Ovary (tissue), 9 donors: Measurements from ENCODE around the gene MYO1E. TPM values are rescaled to one million over a fixed set of nuclear protein-coding genes. Genes with fewer than 3 reads are reported as not detected.

Experiments used
- DNase-seq, 5 donors: peaks; one replicate each; pipeline ENCODE4 v3.0.0-alpha.2; 2019 to 2020
- H3K27ac ChIP-seq, 2 donors: fragments of 200-600 bp; one replicate each; pipeline versions ENCODE4 v1.5.1 to v1.8.0; 2019 to 2022
- H3K27me3 ChIP-seq: fragments of 200-600 bp; one replicate; pipeline ENCODE4 v1.8.0; 2022
- H3K36me3 ChIP-seq: fragments of 200-600 bp; sonication (generic); one replicate; pipeline ENCODE4 v1.5.1; 2019
- H3K4me1 ChIP-seq: one replicate; pipeline ENCODE4 v1.8.1; 2013; ENCODE audit warnings: mild to moderate bottlenecking, moderate library complexity; ENCODE audit not compliant: insufficient read depth
- H3K4me3 ChIP-seq: fragments of 200-600 bp; sonication (generic); one replicate; pipeline ENCODE4 v1.5.1; 2017
- H3K9me3 ChIP-seq, 2 donors: fragments of 200-600 bp in 1 of 2; sonication (generic) in 1 of 2; one replicate each; pipeline versions ENCODE4 v1.5.1 to v1.8.1; 2013 to 2019; ENCODE audit warnings: mild to moderate bottlenecking in 1 of 2, moderate library complexity in 1 of 2
- CTCF ChIP-seq, 3 donors: fragments of 450-650 bp in 2 of 3; fragments of 200-600 bp in 1 of 3; IDR thresholded peaks; one replicate each; pipeline versions ENCODE4 v1.5.1 to v1.8.0; 2016 to 2022; ENCODE audit warnings: antibody characterized with exemption in 3 of 3, mild to moderate bottlenecking in 1 of 3
- EP300 ChIP-seq: sonication (generic); formaldehyde crosslinking; IDR thresholded peaks from one replicate; pipeline ENCODE4 v1.6.1; 2017; ENCODE audit warnings: antibody characterized with exemption
- POLR2A ChIP-seq: fragments of 450-650 bp; IDR thresholded peaks from one replicate; pipeline ENCODE4 v1.6.1; 2017; ENCODE audit warnings: antibody characterized with exemption, mild to moderate bottlenecking, moderate library complexity
- WGBS, 3 donors: extraction: QIAGEN DNeasy Blood & Tissue Kit in 1 of 3; methylation state at CpG; one replicate each; pipeline versions ENCODE4 v1.1.5 to v1.1.7; 2013 to 2017; 5-methylcytosine and 5-hydroxymethylcytosine counted together
- intact Hi-C, 4 donors: fragments of 100-400 bp; cut with DNase I; formaldehyde crosslinking; loops; one replicate each; pipeline versions ENCODE4 v1.11.0 to v1.15.1; 2022 to 2023
- polyA plus RNA-seq, 2 donors: library from polyadenylated mRNA; stranded (reverse); fragments of 200-250 nt in 1 of 2; fragments of 350-450 nt in 1 of 2; fragmentation: Illumina TruSeq in 1 of 2; extraction: RNeasy Lipid Tissue Mini Kit (QIAGEN cat#74804) in 1 of 2; gene quantifications; one replicate each; pipeline ENCODE4 v1.2.3, GENCODE V29; 2013 to 2014
- total RNA-seq, 7 donors: library from RNA; depleted of rRNA in 2 of 7; stranded (reverse); fragments of >200 nt in 2 of 7; fragmentation: NEBNext Ultra II Directional in 3 of 7; extraction: Animal tissue kit (Norgen Biotek cat#: 25700) in 3 of 7; gene quantifications; one replicate each; pipeline versions ENCODE4 v1.1.0 to v1.2.4, GENCODE V29; 2016 to 2023
- donor health status: DM: no; HTN: no; CAD: no; lungs with moderate emphysema.
- donor health status: DM: no; HTN: no; CAD: no.
- donor health status: Bipolar disorder and iron deficiency.
- donor health status: DM: yes; HTN: yes; CAD: no.
- donor health status: DM: no; HTN: no; CAD: no.
- donor health status: DM: yes; HTN: yes; CAD: no.

The MYO1E gene
- total and polyA plus RNA-seq, 9 donors, result 11.6 to 96.0 (median 44.8) TPM

GRCh38 chr15:59378855-59379254 is 6.2 kb upstream of the MYO1E start:
- Histone ChIP-seq H3K27me3 (no peaks in the 10 kb centered on the region), H3K9me3 (no peaks in the 10 kb centered on the region), H3K4me3 (no peak overlapping the region), H3K4me1 (no peaks in the 10 kb centered on the region), H3K36me3 (no peaks in the 10 kb centered on the region), H3K27ac (no peak overlapping the region)
- no peak for DNase-seq
- intact Hi-C loops, result no loop called here
- no peak for TF ChIP-seq POLR2A
- no peak for TF ChIP-seq CTCF (IDR thresholded peaks at IDR 0.05)
- no peak for TF ChIP-seq EP300

GRCh38 chr15:59377924-59378323 is 5.3 kb upstream of the MYO1E start:
- WGBS, 3 donors, result 67 to 81% (median 75%) methylated on average over 3 of the region's 3 CpGs

DNA sequence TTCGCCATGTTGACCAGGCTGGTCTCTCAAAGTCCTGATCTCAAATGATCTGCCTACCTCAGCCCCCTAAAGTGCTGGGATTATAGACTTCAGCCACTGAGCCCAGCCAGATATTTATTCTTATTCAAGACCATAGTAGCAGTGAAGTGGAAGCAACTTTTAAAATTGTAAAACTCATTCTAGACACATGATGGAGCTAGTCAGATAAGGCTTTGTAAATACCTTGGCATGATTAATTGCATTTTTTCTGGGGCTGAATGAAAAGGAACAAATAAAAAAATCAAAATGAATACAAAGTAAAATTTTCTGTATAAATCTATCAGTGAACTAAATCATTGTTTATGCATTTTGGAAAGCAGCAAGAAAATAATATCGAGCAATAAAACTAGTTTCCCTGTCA is 4.1 kb upstream of the MYO1E start:
- intact Hi-C loops, result no loop called here
- WGBS, 3 donors, result 92 to 95% (median 95%) methylated on average over 2 of the region's 2 CpGs
- TF ChIP-seq POLR2A, result no peak
- TF ChIP-seq EP300, result no peak
- TF ChIP-seq CTCF (IDR thresholded peaks at IDR 0.05), result no peak
- no peaks in the 10 kb centered on the region for H3K27me3 ChIP-seq
- no peak for DNase-seq
- no peak overlapping the region for H3K27ac ChIP-seq
- no peaks in the 10 kb centered on the region for H3K4me1 ChIP-seq
- no peaks in the 10 kb centered on the region for H3K36me3 ChIP-seq
- H3K9me3 ChIP-seq, result no peaks in the 10 kb centered on the region
- no peak overlapping the region for H3K4me3 ChIP-seq

More at GRCh38 chr15:59377924-59378323, 5.3 kb upstream of the MYO1E start:
- intact Hi-C loops, result no loop called here
- H3K36me3 ChIP-seq, result no peaks in the 10 kb centered on the region
- H3K27ac ChIP-seq, result no peak overlapping the region
- DNase-seq, result no peak
- H3K9me3 ChIP-seq, result no peaks in the 10 kb centered on the region
- TF ChIP-seq CTCF (IDR thresholded peaks at IDR 0.05), result no peak
- TF ChIP-seq POLR2A, result no peak
- TF ChIP-seq EP300, result no peak
- H3K27me3 ChIP-seq, result no peaks in the 10 kb centered on the region
- H3K4me3 ChIP-seq, result no peak overlapping the region
- H3K4me1 ChIP-seq, result no peaks in the 10 kb centered on the region

GRCh38 chr15:59373215-59373614 is 544 bp upstream of the MYO1E start:
- intact Hi-C loops, result no loop called here
- Histone ChIP-seq H3K4me3 (peak overlapping the region; percentile 85), H3K27me3 (no peaks in the 10 kb centered on the region), H3K9me3 (no peaks in the 10 kb centered on the region), H3K4me1 (no peaks in the 10 kb centered on the region), H3K36me3 (no peaks in the 10 kb centered on the region), H3K27ac (peak overlapping the region in 1 of 2 donors; percentile 95)
- WGBS, 3 donors, result 0 to 1% (median 0%) methylated on average over 6 of the region's 6 CpGs
- TF ChIP-seq CTCF (IDR thresholded peaks at IDR 0.05) (no peak), EP300 (no peak), POLR2A (no peak)
- no peak for DNase-seq
